Measurements from ENCODE around the gene AP3S2.

- TF ChIP-seq POLR2A (IDR thresholded peaks at IDR 0.05) (no peak), CTCF (IDR thresholded peaks at IDR 0.05) (no peak)
Measured at GRCh38 chr15:89822026-89822425, 71.8 kb downstream of the AP3S2 start.

Data from adrenal gland (tissue), 5 donors.